ENCODE results near the gene CCDC110.

DNA sequence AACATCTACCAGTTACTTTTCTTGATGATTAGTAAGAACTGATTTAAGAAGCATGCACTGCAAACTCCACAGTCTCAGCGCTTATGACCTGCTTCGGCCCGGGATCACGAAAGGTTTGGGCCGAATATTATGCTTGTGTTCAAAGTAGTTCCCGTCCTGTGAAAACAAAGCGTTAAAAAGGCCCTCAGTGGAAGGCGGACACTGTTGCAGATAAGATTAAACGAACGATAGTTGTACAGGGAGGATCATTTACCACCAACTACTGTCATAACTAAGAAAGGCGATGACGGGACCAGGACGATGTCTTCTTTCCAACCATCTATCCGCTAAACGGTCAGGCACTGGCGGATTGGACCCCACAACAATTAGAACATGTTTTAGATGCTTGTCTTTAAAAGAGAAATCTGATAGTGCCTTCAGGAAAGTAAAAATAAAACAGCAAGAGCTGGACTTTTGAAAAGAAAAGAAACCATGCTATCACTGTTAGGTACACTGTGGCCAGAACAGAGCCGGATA is 42.7 kb upstream of the CCDC110 start:
- TF ChIP-seq NFIC (IDR thresholded peaks at IDR 0.05; ENCODE audit: borderline replicate concordance), result no peak
- TF ChIP-seq, protein P1, sequence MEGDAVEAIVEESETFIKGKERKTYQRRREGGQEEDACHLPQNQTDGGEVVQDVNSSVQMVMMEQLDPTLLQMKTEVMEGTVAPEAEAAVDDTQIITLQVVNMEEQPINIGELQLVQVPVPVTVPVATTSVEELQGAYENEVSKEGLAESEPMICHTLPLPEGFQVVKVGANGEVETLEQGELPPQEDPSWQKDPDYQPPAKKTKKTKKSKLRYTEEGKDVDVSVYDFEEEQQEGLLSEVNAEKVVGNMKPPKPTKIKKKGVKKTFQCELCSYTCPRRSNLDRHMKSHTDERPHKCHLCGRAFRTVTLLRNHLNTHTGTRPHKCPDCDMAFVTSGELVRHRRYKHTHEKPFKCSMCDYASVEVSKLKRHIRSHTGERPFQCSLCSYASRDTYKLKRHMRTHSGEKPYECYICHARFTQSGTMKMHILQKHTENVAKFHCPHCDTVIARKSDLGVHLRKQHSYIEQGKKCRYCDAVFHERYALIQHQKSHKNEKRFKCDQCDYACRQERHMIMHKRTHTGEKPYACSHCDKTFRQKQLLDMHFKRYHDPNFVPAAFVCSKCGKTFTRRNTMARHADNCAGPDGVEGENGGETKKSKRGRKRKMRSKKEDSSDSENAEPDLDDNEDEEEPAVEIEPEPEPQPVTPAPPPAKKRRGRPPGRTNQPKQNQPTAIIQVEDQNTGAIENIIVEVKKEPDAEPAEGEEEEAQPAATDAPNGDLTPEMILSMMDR (IDR thresholded peaks at IDR 0.05), result no peak
- TF ChIP-seq CHD2 (IDR thresholded peaks at IDR 0.05; ENCODE audit: low read length, partially characterized antibody), result no peak
- TF ChIP-seq, protein P2, sequence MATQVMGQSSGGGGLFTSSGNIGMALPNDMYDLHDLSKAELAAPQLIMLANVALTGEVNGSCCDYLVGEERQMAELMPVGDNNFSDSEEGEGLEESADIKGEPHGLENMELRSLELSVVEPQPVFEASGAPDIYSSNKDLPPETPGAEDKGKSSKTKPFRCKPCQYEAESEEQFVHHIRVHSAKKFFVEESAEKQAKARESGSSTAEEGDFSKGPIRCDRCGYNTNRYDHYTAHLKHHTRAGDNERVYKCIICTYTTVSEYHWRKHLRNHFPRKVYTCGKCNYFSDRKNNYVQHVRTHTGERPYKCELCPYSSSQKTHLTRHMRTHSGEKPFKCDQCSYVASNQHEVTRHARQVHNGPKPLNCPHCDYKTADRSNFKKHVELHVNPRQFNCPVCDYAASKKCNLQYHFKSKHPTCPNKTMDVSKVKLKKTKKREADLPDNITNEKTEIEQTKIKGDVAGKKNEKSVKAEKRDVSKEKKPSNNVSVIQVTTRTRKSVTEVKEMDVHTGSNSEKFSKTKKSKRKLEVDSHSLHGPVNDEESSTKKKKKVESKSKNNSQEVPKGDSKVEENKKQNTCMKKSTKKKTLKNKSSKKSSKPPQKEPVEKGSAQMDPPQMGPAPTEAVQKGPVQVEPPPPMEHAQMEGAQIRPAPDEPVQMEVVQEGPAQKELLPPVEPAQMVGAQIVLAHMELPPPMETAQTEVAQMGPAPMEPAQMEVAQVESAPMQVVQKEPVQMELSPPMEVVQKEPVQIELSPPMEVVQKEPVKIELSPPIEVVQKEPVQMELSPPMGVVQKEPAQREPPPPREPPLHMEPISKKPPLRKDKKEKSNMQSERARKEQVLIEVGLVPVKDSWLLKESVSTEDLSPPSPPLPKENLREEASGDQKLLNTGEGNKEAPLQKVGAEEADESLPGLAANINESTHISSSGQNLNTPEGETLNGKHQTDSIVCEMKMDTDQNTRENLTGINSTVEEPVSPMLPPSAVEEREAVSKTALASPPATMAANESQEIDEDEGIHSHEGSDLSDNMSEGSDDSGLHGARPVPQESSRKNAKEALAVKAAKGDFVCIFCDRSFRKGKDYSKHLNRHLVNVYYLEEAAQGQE (IDR thresholded peaks at IDR 0.05; ENCODE audit: low read depth, low read length), result no peak
